Bronchial epithelial cell (primary cell): ENCODE measurements around the gene SSR1. TPM values are rescaled to one million over a fixed set of nuclear protein-coding genes. Genes with fewer than 3 reads are reported as not detected.
A peak's percentile ranks its signal among the peaks of the same experiment; 100 is the strongest.

Experiments
- DNase-seq: peaks from one replicate; pipeline ENCODE4 v3.0.0-alpha.2; 2010; ENCODE audit warnings: low read depth
- FAIRE-seq: peaks from 2 replicates; lab custom pipeline; 2011; peaks lifted over from hg19 to GRCh38; lab: Jason Lieb, UNC
- H3K27me3 ChIP-seq: 2 replicates; pipeline ENCODE4 v1.5.1; 2011; ENCODE audit warnings: low read length; ENCODE audit not compliant: control insufficient read depth, insufficient read depth
- H3K36me3 ChIP-seq: 2 replicates; pipeline ENCODE4 v1.5.1; 2011; ENCODE audit warnings: low read length; ENCODE audit not compliant: control insufficient read depth, insufficient read depth
- H3K4me3 ChIP-seq: 2 replicates; pipeline ENCODE4 v1.5.1; 2011; ENCODE audit warnings: mild to moderate bottlenecking, low read depth, low read length, control low read depth
- CTCF ChIP-seq: IDR thresholded peaks from 2 replicates; pipeline ENCODE4 v1.5.1; 2011; ENCODE audit warnings: mild to moderate bottlenecking, moderate library complexity, low read length, control low read depth, inconsistent platforms; ENCODE audit not compliant: insufficient read depth, severe bottlenecking
- total RNA-seq: library from RNA; depleted of rRNA; stranded (reverse); fragments of >200 nt; gene quantifications from 2 replicates; pipeline ENCODE4 v1.2.1, GENCODE V29; 2014

SSR1 gene
- total RNA-seq, 1 donor from 2014 or later: 36.9 TPM

- H3K4me3 ChIP-seq: no peak overlapping the region
- DNase-seq (no peak), FAIRE-seq (no peak)
- H3K27me3 ChIP-seq: no peaks in the 10 kb centered on the region
- no peak for TF ChIP-seq CTCF
- peaks cover 22% of the 10 kb centered on the region for H3K36me3 ChIP-seq
Observed at GRCh38 chr6:7241709-7242645, 71.0 kb downstream of the SSR1 start.

GRCh38 chr6:7241160-7241559 is 71.8 kb downstream of the SSR1 start:
- DNase-seq (no peak), FAIRE-seq (no peak)
- H3K36me3 ChIP-seq: peaks cover 19% of the 10 kb centered on the region
- no peak for TF ChIP-seq CTCF
- no peaks in the 10 kb centered on the region for H3K27me3 ChIP-seq
- no peak overlapping the region for H3K4me3 ChIP-seq

- Histone ChIP-seq H3K27me3 (no peaks in the 10 kb centered on the region), H3K36me3 (peaks cover 15% of the 10 kb centered on the region), H3K4me3 (no peak overlapping the region)
- DNase-seq (no peak), FAIRE-seq (no peak)
- no peak for TF ChIP-seq CTCF
Observed at GRCh38 chr6:7240351-7240750, 72.6 kb downstream of the SSR1 start.

- Histone ChIP-seq H3K4me3 (no peak overlapping the region), H3K36me3 (peaks cover 12% of the 10 kb centered on the region), H3K27me3 (no peaks in the 10 kb centered on the region)
- no peak for DNase-seq
- TF ChIP-seq CTCF: no peak
- FAIRE-seq: no peak
Observed at GRCh38 chr6:7239590-7239948, 73.4 kb downstream of the SSR1 start.

- FAIRE-seq (no peak), DNase-seq (peak; percentile 60)
- peak; percentile 76 for TF ChIP-seq CTCF
- no peak overlapping the region for H3K4me3 ChIP-seq
- peaks cover 12% of the 10 kb centered on the region for H3K36me3 ChIP-seq
- no peaks in the 10 kb centered on the region for H3K27me3 ChIP-seq
Observed at GRCh38 chr6:7238900-7239589, 74.0 kb downstream of the SSR1 start.
